Mucosa of stomach (tissue), 1 donor: ENCODE measurements around the gene YBX3.
"Not testable (repeated sequence)": the region's sequence is repeated elsewhere in the genome, so short reads cannot be mapped to it uniquely, and the experiment has no call there.

ENCODE experiments used
- H3K27me3 ChIP-seq: one replicate; pipeline ENCODE4 v1.7.0; 2013; ENCODE audit warnings: mild to moderate bottlenecking, low read length; ENCODE audit not compliant: control insufficient read depth, insufficient read depth
- H3K36me3 ChIP-seq: one replicate; pipeline ENCODE4 v1.7.0; 2013; ENCODE audit warnings: low read length; ENCODE audit not compliant: control insufficient read depth, insufficient read depth
- H3K4me1 ChIP-seq: one replicate; pipeline ENCODE4 v1.7.0; 2013; ENCODE audit warnings: mild to moderate bottlenecking, low read length; ENCODE audit not compliant: control insufficient read depth, insufficient read depth
- H3K4me3 ChIP-seq: one replicate; pipeline ENCODE4 v1.7.0; 2013; ENCODE audit warnings: low read length
- H3K9ac ChIP-seq: one replicate; pipeline ENCODE4 v1.7.0; 2013; ENCODE audit warnings: mild to moderate bottlenecking, low read length, moderate library complexity
- H3K9me3 ChIP-seq: one replicate; pipeline ENCODE4 v1.7.0; 2013; ENCODE audit warnings: mild to moderate bottlenecking, low read length, moderate library complexity; ENCODE audit not compliant: control insufficient read depth
- donor health status: Pancreatic carcinoma.

The YBX3 gene

DNA sequence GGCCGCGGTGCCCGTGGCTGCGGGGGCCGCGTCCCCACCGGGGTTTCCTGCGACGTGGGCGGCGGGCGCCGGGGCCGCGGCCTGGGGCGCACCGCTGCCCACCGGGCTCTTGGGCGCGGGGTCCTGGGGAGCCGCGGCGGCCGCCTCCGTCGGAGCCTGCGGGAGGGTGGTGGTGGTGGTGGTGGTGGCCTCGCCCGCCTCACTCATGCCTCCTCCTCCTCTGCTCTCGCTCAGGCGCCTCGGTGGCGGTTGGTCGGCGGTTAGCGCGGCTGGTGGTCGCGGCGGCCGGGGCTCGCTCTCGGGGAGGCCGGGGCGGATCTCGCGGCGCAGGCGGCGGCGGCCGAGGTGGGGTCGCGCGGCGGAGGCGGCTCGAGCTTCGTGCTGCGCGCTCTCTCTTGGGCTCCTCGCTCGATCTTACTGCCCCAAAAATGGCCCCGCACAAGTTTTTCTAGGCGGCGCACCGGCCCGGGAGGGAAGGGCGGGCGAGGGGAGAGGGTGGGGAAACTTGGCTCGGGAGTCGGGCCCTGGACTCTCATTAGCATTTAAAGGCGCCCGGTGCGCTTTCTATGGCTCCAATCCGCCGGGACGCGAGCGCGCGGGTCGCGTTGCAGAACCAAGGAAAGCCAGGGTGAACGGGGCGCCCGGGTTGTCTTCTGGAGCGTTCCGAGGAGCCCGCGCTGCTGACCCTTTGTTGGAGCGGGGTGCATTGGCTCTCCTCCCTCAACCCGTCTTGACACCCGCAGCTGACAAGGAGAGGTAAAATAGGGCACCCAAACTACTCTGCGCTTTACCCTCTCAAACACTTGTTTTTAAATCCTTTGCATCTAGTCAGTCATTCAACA lies at the start of gene YBX3:
Gene YBX3 (minus strand): TSS at position 419 of the 842 bp plus-strand sequence. CDS start 212 bp downstream, at position 207.
- Histone ChIP-seq H3K36me3 (no peaks in the 10 kb centered on the region), H3K9me3 (no peaks in the 10 kb centered on the region), H3K4me1 (peaks cover 34% of the 10 kb centered on the region), H3K4me3 (peak within 1 kb of the TSS; percentile 87), H3K27me3 (no peaks in the 10 kb centered on the region), H3K9ac (peak within 1 kb of the TSS; percentile 89)

DNA sequence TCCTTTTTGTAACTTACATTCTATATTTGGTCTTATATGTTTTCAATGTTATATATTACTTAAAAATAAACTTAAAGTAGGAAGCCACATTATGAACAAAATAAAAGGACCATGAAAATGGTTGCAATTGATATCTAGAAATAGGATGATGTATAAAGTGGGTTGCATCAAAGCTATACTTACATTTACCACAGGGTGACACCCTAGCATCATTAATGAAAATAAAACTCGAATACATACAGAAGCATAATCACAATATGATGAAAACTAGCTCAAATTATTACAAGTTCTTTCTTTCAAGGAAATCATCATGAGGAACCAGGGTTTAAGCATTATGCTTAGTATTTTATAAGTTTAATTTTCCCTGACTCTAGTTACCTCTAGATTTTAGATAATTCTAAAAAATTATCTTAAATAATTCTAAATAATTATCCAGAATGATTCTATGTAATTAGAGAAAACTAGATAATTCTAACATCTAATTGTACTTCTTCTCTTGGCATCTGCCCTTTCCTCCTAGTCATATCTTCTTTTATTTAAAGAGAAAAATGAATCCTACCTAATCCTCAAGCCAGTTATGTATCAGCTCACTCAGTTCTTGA lies 48.1 kb upstream of the YBX3 start:
- Histone ChIP-seq H3K36me3 (no peaks in the 10 kb centered on the region), H3K9me3 (no peaks in the 10 kb centered on the region), H3K27me3 (peaks cover 14% of the 10 kb centered on the region), H3K4me3 (no peak overlapping the region), H3K4me1 (no peaks in the 10 kb centered on the region), H3K9ac (no peak overlapping the region)

DNA sequence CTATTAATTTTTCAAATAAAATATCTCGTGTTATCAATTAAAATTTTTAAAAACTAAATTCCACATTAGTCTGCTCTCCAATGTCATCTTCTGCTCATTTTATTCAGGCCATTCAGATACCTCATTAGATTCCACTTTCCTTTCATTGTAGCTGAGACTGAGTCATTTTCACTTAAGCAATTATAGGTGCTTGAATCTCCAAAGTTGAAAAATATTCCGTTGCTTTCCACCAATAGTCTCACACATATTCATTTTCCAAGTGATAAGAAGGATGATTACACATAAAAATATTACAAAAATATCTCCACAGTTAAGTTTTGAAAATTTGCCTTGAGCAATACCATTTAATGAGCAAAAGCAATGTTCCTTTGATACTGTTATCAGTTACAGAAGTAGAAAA lies 36.5 kb upstream of the YBX3 start:
- no peak overlapping the region for H3K9ac ChIP-seq
- H3K27me3 ChIP-seq: no peaks in the 10 kb centered on the region
- H3K4me3 ChIP-seq: no peak overlapping the region
- no peaks in the 10 kb centered on the region for H3K9me3 ChIP-seq
- H3K36me3 ChIP-seq: no peaks in the 10 kb centered on the region
- H3K4me1 ChIP-seq: no peaks in the 10 kb centered on the region

DNA sequence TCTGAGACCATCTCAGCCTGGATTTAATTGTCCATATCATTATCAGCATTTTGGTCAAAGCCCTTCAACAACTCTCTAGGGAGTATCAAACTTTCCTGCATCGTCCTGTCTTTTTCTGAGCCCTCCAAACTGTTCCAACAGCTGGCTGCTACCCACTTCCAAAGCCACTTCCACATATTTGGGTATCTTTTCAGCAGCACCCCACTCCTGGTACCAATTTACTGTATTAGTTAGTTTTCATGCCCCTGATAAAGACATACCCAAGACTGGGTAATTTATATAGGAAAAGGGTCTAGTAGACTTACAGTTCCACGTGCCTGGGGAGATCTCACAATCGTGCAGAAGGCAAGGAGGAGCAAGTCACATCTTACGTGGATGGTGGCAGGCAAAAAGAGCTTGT lies 33.1 kb upstream of the YBX3 start:
- no peak overlapping the region for H3K4me3 ChIP-seq
- H3K27me3 ChIP-seq: no peaks in the 10 kb centered on the region
- no peak overlapping the region for H3K9ac ChIP-seq
- no peaks in the 10 kb centered on the region for H3K4me1 ChIP-seq
- no peaks in the 10 kb centered on the region for H3K36me3 ChIP-seq
- no peaks in the 10 kb centered on the region for H3K9me3 ChIP-seq

DNA sequence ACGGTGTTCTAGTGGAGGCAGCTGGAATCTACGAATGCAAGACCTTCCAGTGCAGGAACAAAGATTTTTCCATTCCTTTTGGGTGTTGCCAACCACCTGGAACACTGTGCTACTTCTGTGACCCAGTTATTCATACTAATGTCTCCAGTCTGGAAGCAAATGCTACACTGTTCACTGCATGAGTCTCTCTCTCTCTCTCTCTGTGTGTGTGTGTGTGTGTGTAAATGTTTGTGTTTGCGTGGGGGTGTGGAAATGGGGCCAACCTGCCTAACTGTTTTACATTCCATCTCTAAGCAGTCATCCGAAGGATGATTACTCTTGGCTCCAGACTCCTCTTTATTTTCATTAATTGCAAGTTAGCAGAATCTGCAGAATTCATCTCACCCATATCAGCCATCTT lies 29.9 kb upstream of the YBX3 start:
- Histone ChIP-seq H3K36me3 (no peaks in the 10 kb centered on the region), H3K4me3 (no peak overlapping the region), H3K9ac (no peak overlapping the region), H3K9me3 (no peaks in the 10 kb centered on the region), H3K27me3 (no peaks in the 10 kb centered on the region), H3K4me1 (no peaks in the 10 kb centered on the region)

DNA sequence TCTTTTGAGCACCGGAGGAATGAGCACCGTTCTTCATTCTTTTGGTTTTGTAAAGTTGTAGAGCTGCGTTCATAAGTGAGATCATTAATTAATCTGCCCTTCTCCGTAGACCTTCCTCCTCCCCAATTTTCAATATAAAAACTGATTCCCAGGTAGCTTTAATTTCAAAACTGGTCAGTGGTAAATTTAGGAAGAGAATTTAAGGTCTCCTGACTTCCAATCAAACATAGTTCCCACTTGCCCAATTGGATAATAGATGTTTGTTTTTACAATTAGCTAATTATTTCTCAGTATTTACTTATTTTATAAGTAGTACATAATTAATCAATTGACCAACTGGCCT lies 27.2 kb upstream of the YBX3 start:
- H3K4me1 ChIP-seq: no peaks in the 10 kb centered on the region
- H3K9me3 ChIP-seq: no peaks in the 10 kb centered on the region
- H3K4me3 ChIP-seq: no peak overlapping the region
- H3K36me3 ChIP-seq: no peaks in the 10 kb centered on the region
- no peak overlapping the region for H3K9ac ChIP-seq
- H3K27me3 ChIP-seq: no peaks in the 10 kb centered on the region

DNA sequence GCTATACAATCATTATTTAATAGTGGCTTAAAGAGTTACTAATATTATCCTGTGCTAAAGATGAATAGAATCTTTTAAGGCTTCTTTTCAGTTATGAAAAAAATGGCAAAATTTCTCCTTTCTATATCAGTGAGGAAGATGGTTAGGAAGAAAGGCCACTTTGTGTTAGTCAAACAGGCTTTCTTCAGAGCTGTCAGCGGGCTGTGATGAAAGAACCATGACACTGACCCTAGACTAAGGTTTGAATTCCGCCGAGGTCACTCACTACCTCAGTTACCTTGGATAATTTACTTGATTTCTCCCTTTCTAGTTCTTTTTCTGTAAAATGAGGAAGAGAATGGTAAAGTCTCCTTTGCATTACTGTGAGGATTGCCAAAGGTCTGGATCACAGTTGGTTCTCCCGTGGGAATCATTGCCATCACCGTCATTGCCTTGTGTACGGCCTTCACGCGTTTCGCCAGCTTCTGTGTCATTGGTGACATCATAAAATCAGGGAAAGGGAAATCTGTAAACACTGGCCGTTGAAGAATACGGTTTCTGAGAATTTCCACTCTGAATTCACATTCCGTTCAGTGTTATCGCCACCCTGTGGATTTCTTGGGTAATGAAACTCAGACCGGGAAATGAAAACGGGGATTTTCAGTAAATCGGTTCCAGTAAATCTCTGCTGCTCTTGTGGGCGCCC lies 26.7 kb upstream of the YBX3 start:
- Histone ChIP-seq H3K27me3 (no peaks in the 10 kb centered on the region), H3K4me3 (no peak overlapping the region), H3K36me3 (no peaks in the 10 kb centered on the region), H3K9ac (peak overlapping the region; percentile 25), H3K9me3 (no peaks in the 10 kb centered on the region), H3K4me1 (no peaks in the 10 kb centered on the region)

DNA sequence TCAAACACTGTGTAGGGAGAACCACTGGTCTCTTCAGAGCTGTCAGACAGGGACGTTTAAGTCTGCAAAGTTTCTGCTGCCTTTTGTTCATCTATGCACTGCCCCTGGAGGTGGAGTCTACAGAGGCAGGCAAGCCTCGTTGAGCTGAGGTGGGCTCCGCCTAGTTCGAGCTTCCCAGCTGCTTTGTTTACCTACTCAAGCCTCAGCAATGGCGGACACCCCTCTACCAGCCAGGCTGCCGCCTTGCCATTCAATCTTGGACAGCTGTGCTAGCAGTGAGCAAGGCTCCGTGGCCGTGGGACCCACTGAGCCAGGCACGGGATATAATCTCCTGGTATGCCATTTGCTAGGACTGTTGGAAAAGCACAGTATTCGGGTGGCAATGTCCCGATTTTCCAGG lies 24.6 kb upstream of the YBX3 start:
- H3K27me3 ChIP-seq: no peaks in the 10 kb centered on the region
- no peaks in the 10 kb centered on the region for H3K4me1 ChIP-seq
- H3K4me3 ChIP-seq: no peak overlapping the region
- H3K9ac ChIP-seq: no peak overlapping the region
- no peaks in the 10 kb centered on the region for H3K9me3 ChIP-seq
- no peaks in the 10 kb centered on the region for H3K36me3 ChIP-seq

DNA sequence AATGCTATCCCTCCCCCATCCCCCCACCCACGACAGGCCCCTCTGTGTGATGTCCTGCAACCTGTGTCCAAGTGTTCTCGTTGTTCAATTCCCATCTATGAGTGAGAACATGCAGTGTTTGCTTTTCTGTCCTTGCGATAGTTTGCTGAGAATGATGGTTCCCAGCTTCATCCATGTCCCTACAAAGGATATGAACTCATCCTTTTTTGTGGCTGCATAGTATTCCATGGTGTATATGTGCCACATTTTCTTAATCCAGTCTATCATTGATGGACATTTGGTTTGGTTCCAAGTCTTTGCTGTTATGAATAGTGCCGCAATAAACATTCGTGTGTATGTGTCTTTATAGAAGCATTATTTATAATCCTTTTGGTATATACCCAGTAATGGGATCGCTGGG lies 20.3 kb upstream of the YBX3 start:
- H3K36me3 ChIP-seq, H3K4me1 ChIP-seq, H3K9ac ChIP-seq, H3K27me3 ChIP-seq, H3K4me3 ChIP-seq, H3K9me3 ChIP-seq: not testable (repeated sequence)

DNA sequence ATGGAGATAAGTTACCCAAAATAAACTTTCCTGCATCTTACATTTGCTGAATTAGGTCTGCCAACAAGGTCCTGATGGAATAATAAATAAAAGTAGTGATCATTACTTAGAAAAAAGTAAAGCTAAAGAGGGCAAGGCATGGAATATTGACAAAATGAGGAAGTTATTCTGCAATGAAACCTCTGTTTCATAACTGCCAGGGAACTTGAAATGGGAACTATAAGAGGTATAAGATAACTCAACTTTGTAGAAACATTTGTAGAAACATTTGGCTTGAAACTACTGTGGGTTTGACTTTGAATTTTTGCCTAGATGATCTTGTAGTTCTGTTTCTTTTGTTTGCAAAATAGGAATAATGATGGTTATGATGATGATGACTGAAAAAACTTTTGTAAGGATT lies 18.7 kb upstream of the YBX3 start:
- Histone ChIP-seq H3K36me3 (no peaks in the 10 kb centered on the region), H3K9me3 (no peaks in the 10 kb centered on the region), H3K9ac (no peak overlapping the region), H3K27me3 (no peaks in the 10 kb centered on the region), H3K4me3 (no peak overlapping the region), H3K4me1 (no peaks in the 10 kb centered on the region)

DNA sequence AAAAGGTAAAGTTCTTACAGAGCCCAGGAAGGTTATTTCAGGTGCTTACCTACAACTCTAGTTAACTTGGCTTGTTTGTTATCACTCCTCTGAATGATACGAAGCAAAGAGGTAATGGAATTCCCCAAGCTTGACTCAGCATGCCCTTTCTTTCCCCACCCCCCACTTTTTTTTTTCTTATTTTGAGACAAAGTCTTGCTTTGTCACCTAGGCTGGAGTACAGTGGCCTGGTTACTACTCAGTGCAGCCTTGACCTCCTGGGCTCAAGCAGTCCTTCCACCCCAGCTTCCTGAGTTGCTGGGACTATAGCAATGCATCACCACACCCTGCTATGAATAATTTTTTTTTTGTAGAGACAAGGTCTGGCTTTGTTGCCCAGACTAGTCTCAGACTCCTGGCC lies 17.1 kb upstream of the YBX3 start:
- H3K9me3 ChIP-seq: no peaks in the 10 kb centered on the region
- H3K27me3 ChIP-seq: no peaks in the 10 kb centered on the region
- no peak overlapping the region for H3K9ac ChIP-seq
- H3K4me3 ChIP-seq: no peak overlapping the region
- H3K36me3 ChIP-seq: no peaks in the 10 kb centered on the region
- no peaks in the 10 kb centered on the region for H3K4me1 ChIP-seq
